GM13976 (cell line): Measurements from ENCODE around the gene SLC27A6.

Source experiments
- DNase-seq: peaks from one replicate; pipeline ENCODE4 v3.0.0; 2012; ENCODE audit warnings: low spot score
- in situ Hi-C: fragments of 300-500 bp; cut with MboI; formaldehyde crosslinking; loops from one replicate; pipeline ENCODE4 v1.12.0; 2022; ENCODE audit warnings: low sequenced_read_pairs, mixed read lengths, inconsistent platforms; ENCODE audit not compliant: unreplicated experiment
- TF ChIP-seq, protein P1 (sequence below): IDR thresholded peaks from 2 replicates; pipeline ENCODE4 v1.5.1; 2012; ENCODE audit warnings: borderline replicate concordance, mild to moderate bottlenecking; ENCODE audit not compliant: insufficient read depth; ENCODE audit errors: extremely low read depth, missing control alignments, control extremely low read depth

Gene SLC27A6

GRCh38 chr5:129073111-129073510 lies 107.8 kb downstream of the SLC27A6 start:
- in situ Hi-C loops: no loop called here
- TF ChIP-seq, protein P1, sequence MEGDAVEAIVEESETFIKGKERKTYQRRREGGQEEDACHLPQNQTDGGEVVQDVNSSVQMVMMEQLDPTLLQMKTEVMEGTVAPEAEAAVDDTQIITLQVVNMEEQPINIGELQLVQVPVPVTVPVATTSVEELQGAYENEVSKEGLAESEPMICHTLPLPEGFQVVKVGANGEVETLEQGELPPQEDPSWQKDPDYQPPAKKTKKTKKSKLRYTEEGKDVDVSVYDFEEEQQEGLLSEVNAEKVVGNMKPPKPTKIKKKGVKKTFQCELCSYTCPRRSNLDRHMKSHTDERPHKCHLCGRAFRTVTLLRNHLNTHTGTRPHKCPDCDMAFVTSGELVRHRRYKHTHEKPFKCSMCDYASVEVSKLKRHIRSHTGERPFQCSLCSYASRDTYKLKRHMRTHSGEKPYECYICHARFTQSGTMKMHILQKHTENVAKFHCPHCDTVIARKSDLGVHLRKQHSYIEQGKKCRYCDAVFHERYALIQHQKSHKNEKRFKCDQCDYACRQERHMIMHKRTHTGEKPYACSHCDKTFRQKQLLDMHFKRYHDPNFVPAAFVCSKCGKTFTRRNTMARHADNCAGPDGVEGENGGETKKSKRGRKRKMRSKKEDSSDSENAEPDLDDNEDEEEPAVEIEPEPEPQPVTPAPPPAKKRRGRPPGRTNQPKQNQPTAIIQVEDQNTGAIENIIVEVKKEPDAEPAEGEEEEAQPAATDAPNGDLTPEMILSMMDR: no peak
- no peak for DNase-seq

GRCh38 chr5:129074903-129075302 lies 109.6 kb downstream of the SLC27A6 start:
- TF ChIP-seq, protein P1: no peak
- no peak for DNase-seq
- in situ Hi-C loops: no loop called here

GRCh38 chr5:129077433-129078075 lies 112.3 kb downstream of the SLC27A6 start:
- in situ Hi-C loops: no loop called here
- TF ChIP-seq, protein P1: no peak
- no peak for DNase-seq

DNA sequence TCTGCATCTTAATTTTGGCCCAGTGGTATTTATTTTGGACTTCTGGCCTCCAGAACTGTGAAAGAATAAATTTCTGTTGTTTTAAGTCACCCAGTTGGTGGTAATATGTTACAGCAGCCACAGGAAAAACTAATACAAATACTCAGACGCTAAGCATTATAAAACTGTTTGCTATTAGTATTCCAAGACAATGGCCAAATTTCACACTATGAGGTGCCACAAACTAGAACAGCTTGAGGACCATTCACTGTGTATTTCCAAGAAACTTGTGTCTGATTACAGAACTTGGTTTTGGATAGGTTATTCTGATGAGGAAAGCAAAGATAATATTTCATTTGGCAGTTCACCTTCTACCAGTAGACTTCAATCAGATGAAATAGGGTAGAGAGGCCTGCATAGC lies 113.0 kb downstream of the SLC27A6 start:
- TF ChIP-seq, protein P1: no peak
- in situ Hi-C loops: no loop called here
- no peak for DNase-seq

GRCh38 chr5:129078660-129079059 lies 113.4 kb downstream of the SLC27A6 start:
- TF ChIP-seq, protein P1: no peak
- DNase-seq: no peak
- in situ Hi-C loops: no loop called here

- TF ChIP-seq, protein P1: no peak
- DNase-seq: no peak
- in situ Hi-C loops: no loop called here
Observed at GRCh38 chr5:129079496-129079895, 114.2 kb downstream of the SLC27A6 start.

DNA sequence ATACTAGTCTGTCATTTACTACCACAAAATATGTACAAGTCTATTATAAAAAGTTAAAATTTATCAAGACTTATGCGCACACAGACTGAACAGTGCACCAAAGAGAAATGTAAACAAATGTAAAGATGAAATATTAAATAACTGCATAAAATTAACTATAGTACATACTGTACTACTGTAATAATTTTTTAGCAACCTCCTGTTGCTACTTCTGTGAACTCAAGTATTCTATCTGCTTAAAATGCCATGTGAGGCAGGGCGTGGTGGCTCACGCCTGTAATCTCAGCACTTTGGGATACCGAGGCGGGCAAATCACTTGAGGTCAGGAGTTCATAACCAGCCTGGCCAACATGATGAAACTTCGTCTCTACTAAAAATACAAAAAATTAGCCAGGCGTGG lies 115.5 kb downstream of the SLC27A6 start:
- in situ Hi-C loops: no loop called here
- TF ChIP-seq, protein P1: no peak
- DNase-seq: no peak
